HCT116 (cell line): Measurements from ENCODE around the gene DLG2. TPM values are rescaled to one million over a fixed set of nuclear protein-coding genes. Genes with fewer than 3 reads are reported as not detected.

Experiments used
- ATAC-seq: fragments of 200-7000 bp; cut with Tn5 transposase; 2 replicates; pipeline ENCODE4 v1.9.1; 2020; ENCODE audit warnings: mild to moderate bottlenecking, moderate library complexity
- BruUV-seq: library from RNA; stranded (reverse); fragments of 400-500 nt; replicated peaks from 2 replicates; lab custom pipeline; 2021; lab: Mats Ljungman, UMichigan
- CTCF ChIA-PET: fragments of 300-600 bp; sonication (Branson Sonifier 250); formaldehyde crosslinking; loops from one replicate; lab custom pipeline; 2021; ENCODE audit warnings: antibody characterized with exemption; lab: Charles Lee
- POLR2A ChIA-PET: fragments of 300-600, 350-600 bp; sonication (Branson Sonifier 250); formaldehyde crosslinking; loops from one replicate; lab custom pipeline; 2021; ENCODE audit warnings: antibody characterized with exemption; lab: Charles Lee
- RAD21 ChIA-PET, 2 experiments: fragments of 300-600 bp; sonication (Branson Sonifier 250); formaldehyde crosslinking; loops; one replicate each; lab custom pipeline; 2023; ENCODE audit warnings: low total read pairs in 2 of 2; ENCODE audit not compliant: uncharacterized antibody in 2 of 2, unreplicated experiment in 2 of 2, low non-redundant PET in 1 of 2; lab: Charles Lee
- DNase-seq: peaks from one replicate; pipeline ENCODE4 v3.0.0-alpha.2; 2010; ENCODE audit warnings: low read depth, low spot score
- H2AFZ ChIP-seq: fragments of 200-600 bp; shearing (Covaris generic), sonication (generic); 2 replicates; pipeline ENCODE4 v1.6.1; 2017; ENCODE audit warnings: low read depth, mixed run types, mixed read lengths, antibody characterized with exemption, low read length; ENCODE audit not compliant: poor library complexity, severe bottlenecking
- H3K27ac ChIP-seq: 2 replicates; pipeline ENCODE4 v1.5.1; 2012; ENCODE audit warnings: low read depth, low read length
- H3K27me3 ChIP-seq: fragments of 200-600 bp; sonication (generic); 2 replicates; pipeline ENCODE4 v1.6.1; 2016; ENCODE audit warnings: mixed run types, low read length, mixed read lengths; ENCODE audit not compliant: insufficient read depth
- H3K36me3 ChIP-seq, 2 experiments: fragments of 200-500 bp in 1 of 2; fragments of 200-600 bp in 1 of 2; sonication (Bioruptor generic) in 1 of 2; sonication (generic) in 1 of 2; 2 replicates each; pipeline versions ENCODE4 v1.5.1 to v1.6.1; 2014 to 2016; ENCODE audit warnings: low read length in 2 of 2, inconsistent platforms in 1 of 2, mixed read lengths in 1 of 2, mixed run types in 1 of 2; ENCODE audit not compliant: insufficient read depth in 2 of 2, control insufficient read depth in 1 of 2
- H3K4me1 ChIP-seq, 2 experiments: fragments of 200-600 bp in 1 of 2; sonication (generic) in 1 of 2; 2 replicates each; pipeline versions ENCODE4 v1.5.1 to v1.6.1; 2012 to 2017; ENCODE audit warnings: low read length in 2 of 2, inconsistent platforms in 1 of 2, mild to moderate bottlenecking in 1 of 2, mixed read lengths in 1 of 2, mixed run types in 1 of 2, moderate library complexity in 1 of 2; ENCODE audit not compliant: insufficient read depth in 2 of 2, control insufficient read depth in 1 of 2
- H3K4me2 ChIP-seq: fragments of 200-600 bp; sonication (generic); 2 replicates; pipeline ENCODE4 v1.6.1; 2017; ENCODE audit warnings: mixed run types, low read length, mixed read lengths
- H3K4me3 ChIP-seq, 2 experiments: fragments of 200-600 bp in 1 of 2; sonication (generic) in 1 of 2; replicated peaks in 1 of 2; 2 replicates each; pipeline ENCODE4 v1.5.1; 2011 to 2016; ENCODE audit warnings: low read length in 2 of 2, control low read depth in 1 of 2, low read depth in 1 of 2, mild to moderate bottlenecking in 1 of 2, mixed read lengths in 1 of 2, mixed run types in 1 of 2
- H3K79me2 ChIP-seq: fragments of 200-600 bp; sonication (generic); 2 replicates; pipeline ENCODE4 v1.6.1; 2017; ENCODE audit warnings: mild to moderate bottlenecking, mixed run types, low read length, moderate library complexity, mixed read lengths; ENCODE audit not compliant: insufficient read depth
- H3K9ac ChIP-seq: fragments of 200-600 bp; sonication (generic); 2 replicates; pipeline ENCODE4 v1.6.1; 2016; ENCODE audit warnings: low read length, mixed read lengths
- H3K9me2 ChIP-seq: fragments of 200-600 bp; sonication (generic), shearing (Covaris generic); 2 replicates; pipeline ENCODE4 v1.6.1; 2017; ENCODE audit warnings: mixed run types, mild to moderate bottlenecking, moderate library complexity; ENCODE audit not compliant: insufficient read depth
- H3K9me3 ChIP-seq, 2 experiments: fragments of 200-500 bp in 1 of 2; fragments of 200-600 bp in 1 of 2; sonication (Bioruptor generic) in 1 of 2; sonication (generic) in 1 of 2; 2 replicates each; pipeline ENCODE4 v1.6.1; 2014 to 2017; ENCODE audit warnings: low read length in 2 of 2, mixed read lengths in 2 of 2, inconsistent platforms in 1 of 2, low read depth in 1 of 2, mild to moderate bottlenecking in 1 of 2, mixed run types in 1 of 2, moderate library complexity in 1 of 2; ENCODE audit not compliant: control insufficient read depth in 1 of 2, insufficient read depth in 1 of 2
- H4K20me1 ChIP-seq: fragments of 200-600 bp; sonication (generic), shearing (Covaris generic); 2 replicates; pipeline ENCODE4 v1.6.1; 2017; ENCODE audit warnings: mixed run types, mild to moderate bottlenecking, moderate library complexity; ENCODE audit not compliant: insufficient read depth
- CBX3 ChIP-seq: IDR thresholded peaks from 2 replicates; pipeline ENCODE4 v1.6.1; 2012; ENCODE audit warnings: low read depth
- EGR1 ChIP-seq: IDR thresholded peaks from 2 replicates; pipeline ENCODE4 v1.6.1; 2012; ENCODE audit warnings: low read depth
- ELF1 ChIP-seq: IDR thresholded peaks from 2 replicates; pipeline ENCODE4 v1.6.1; 2012; ENCODE audit warnings: low read depth, borderline replicate concordance
- EZH2phosphoT487 ChIP-seq: fragments of 200-600 bp; IDR thresholded peaks from 2 replicates; pipeline ENCODE4 v1.6.1; 2018; ENCODE audit warnings: antibody characterized with exemption, borderline replicate concordance
- FOSL1 ChIP-seq: IDR thresholded peaks from 2 replicates; pipeline ENCODE4 v1.6.1; 2012; ENCODE audit warnings: low read depth
- MAX ChIP-seq: IDR thresholded peaks from 2 replicates; pipeline ENCODE4 v1.6.1; 2012
- POLR2A ChIP-seq: IDR thresholded peaks from 2 replicates; pipeline ENCODE4 v1.7.0; 2011; ENCODE audit warnings: borderline replicate concordance; ENCODE audit not compliant: insufficient read depth, insufficient read length; ENCODE audit errors: extremely low read depth
- POLR2AphosphoS5 ChIP-seq: IDR thresholded peaks from 2 replicates; pipeline ENCODE4 v1.6.1; 2011; ENCODE audit warnings: mild to moderate bottlenecking, low read depth, low read length, moderate library complexity
- REST ChIP-seq: IDR thresholded peaks from 2 replicates; pipeline ENCODE4 v1.6.1; 2012; ENCODE audit warnings: low read depth
- SIN3A ChIP-seq: IDR thresholded peaks from 2 replicates; pipeline ENCODE4 v1.6.1; 2012; ENCODE audit warnings: low read depth
- SP1 ChIP-seq: IDR thresholded peaks from 2 replicates; pipeline ENCODE4 v1.6.1; 2012; ENCODE audit warnings: low read depth
- TCF7L2 ChIP-seq: IDR thresholded peaks from 2 replicates; pipeline ENCODE4 v1.7.0; 2011; ENCODE audit warnings: borderline replicate concordance, inconsistent platforms; ENCODE audit not compliant: insufficient read depth, insufficient read length; ENCODE audit errors: extremely low read depth
- YY1 ChIP-seq: IDR thresholded peaks from 2 replicates; pipeline ENCODE4 v1.6.1; 2011; ENCODE audit warnings: low read length, low read depth, moderate library complexity, mild to moderate bottlenecking; ENCODE audit not compliant: insufficient replicate concordance; ENCODE audit errors: extremely low read depth
- ZNF274 ChIP-seq: fragments of 200-500 bp; sonication (Bioruptor generic); IDR thresholded peaks from 2 replicates; pipeline ENCODE4 v1.6.1; 2014; ENCODE audit warnings: mild to moderate bottlenecking, low read depth, low read length, inconsistent platforms
- intact Hi-C: fragments of 100-400 bp; cut with micrococcal nuclease; formaldehyde crosslinking; loops from 2 replicates; pipeline ENCODE4 v1.10.0; 2022
- total RNA-seq: library from RNA; stranded (reverse); gene quantifications from one replicate; pipeline ENCODE4 v1.2.1, GENCODE V29; 2021; ENCODE audit not compliant: unreplicated experiment
- TF ChIP-seq, protein P1 (sequence below): IDR thresholded peaks from 2 replicates; pipeline ENCODE4 v1.6.1; 2011; ENCODE audit warnings: mild to moderate bottlenecking, low read length, moderate library complexity; ENCODE audit not compliant: insufficient replicate concordance; ENCODE audit errors: extremely low read depth
- TF ChIP-seq, protein P2 (sequence below): IDR thresholded peaks from 2 replicates; pipeline ENCODE4 v1.6.1; 2012
- TF ChIP-seq, protein P3 (sequence below), 3 experiments: fragments of 200-600 bp in 1 of 3; sonication (generic) in 1 of 3; IDR thresholded peaks in 2 of 3; conservative IDR thresholded peaks in 1 of 3; 2 replicates each; pipeline ENCODE4 v1.5.1; 2012 to 2017; ENCODE audit warnings: low read depth in 2 of 3, low read length in 2 of 3, antibody characterized with exemption in 1 of 3, borderline replicate concordance in 1 of 3, control low read depth in 1 of 3, mild to moderate bottlenecking in 1 of 3, mixed read lengths in 1 of 3, mixed run types in 1 of 3, moderate library complexity in 1 of 3; ENCODE audit not compliant: insufficient read depth in 1 of 3

DLG2 gene
- total RNA-seq, 1 experiment from 2014 or later, result 2.4 TPM

DNA sequence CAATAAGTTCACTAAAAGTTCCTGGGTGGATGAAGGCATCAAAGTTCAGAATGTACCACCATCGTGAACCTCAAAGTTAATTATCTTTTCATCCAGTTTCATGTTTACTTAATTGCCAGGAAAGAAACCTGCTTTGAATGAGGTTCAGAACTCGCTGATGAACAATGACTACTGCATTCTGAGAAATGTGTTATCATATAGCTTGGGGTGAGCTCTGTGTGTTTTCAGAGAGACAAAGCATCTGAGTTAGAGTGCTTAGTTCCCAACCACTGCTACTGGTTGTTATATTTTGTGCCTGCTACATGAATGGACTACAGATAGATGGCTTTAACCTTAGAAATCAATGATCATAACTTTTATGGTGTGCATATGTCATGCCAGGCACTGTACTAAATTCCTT is 1131.0 kb downstream of the DLG2 start (continued):
- TF ChIP-seq YY1, result no peak
- TF ChIP-seq, all 23 proteins: peak for 0

- no peaks in the 10 kb centered on the region for H3K9me2 ChIP-seq
- no peaks in the 10 kb centered on the region for H3K4me1 ChIP-seq
- no peak for DNase-seq
- H3K9ac ChIP-seq, result no peak overlapping the region
- H3K27ac ChIP-seq, result no peak overlapping the region
- no peaks in the 10 kb centered on the region for H3K27me3 ChIP-seq
- CTCF ChIA-PET, result no interaction called here
- no peaks in the 10 kb centered on the region for H3K36me3 ChIP-seq
- no peaks in the 10 kb centered on the region for H4K20me1 ChIP-seq
- ATAC-seq, result no peak
- TF ChIP-seq EGR1, result no peak
- no peak for TF ChIP-seq CBX3
- no peak for TF ChIP-seq EZH2phosphoT487
- no peak for TF ChIP-seq POLR2A
- no peak for TF ChIP-seq SIN3A
- TF ChIP-seq FOSL1, result no peak
- no peak for TF ChIP-seq POLR2AphosphoS5
- TF ChIP-seq, protein P1, sequence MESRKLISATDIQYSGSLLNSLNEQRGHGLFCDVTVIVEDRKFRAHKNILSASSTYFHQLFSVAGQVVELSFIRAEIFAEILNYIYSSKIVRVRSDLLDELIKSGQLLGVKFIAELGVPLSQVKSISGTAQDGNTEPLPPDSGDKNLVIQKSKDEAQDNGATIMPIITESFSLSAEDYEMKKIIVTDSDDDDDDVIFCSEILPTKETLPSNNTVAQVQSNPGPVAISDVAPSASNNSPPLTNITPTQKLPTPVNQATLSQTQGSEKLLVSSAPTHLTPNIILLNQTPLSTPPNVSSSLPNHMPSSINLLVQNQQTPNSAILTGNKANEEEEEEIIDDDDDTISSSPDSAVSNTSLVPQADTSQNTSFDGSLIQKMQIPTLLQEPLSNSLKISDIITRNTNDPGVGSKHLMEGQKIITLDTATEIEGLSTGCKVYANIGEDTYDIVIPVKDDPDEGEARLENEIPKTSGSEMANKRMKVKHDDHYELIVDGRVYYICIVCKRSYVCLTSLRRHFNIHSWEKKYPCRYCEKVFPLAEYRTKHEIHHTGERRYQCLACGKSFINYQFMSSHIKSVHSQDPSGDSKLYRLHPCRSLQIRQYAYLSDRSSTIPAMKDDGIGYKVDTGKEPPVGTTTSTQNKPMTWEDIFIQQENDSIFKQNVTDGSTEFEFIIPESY, result no peak
- TF ChIP-seq, protein P2, sequence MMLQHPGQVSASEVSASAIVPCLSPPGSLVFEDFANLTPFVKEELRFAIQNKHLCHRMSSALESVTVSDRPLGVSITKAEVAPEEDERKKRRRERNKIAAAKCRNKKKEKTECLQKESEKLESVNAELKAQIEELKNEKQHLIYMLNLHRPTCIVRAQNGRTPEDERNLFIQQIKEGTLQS, result no peak
- TF ChIP-seq TCF7L2, result no peak
- no peak for TF ChIP-seq MAX
- no peak for TF ChIP-seq ZNF274
- TF ChIP-seq REST, result no peak
- TF ChIP-seq ELF1, result no peak
- TF ChIP-seq SP1, result no peak
- TF ChIP-seq, protein P3, sequence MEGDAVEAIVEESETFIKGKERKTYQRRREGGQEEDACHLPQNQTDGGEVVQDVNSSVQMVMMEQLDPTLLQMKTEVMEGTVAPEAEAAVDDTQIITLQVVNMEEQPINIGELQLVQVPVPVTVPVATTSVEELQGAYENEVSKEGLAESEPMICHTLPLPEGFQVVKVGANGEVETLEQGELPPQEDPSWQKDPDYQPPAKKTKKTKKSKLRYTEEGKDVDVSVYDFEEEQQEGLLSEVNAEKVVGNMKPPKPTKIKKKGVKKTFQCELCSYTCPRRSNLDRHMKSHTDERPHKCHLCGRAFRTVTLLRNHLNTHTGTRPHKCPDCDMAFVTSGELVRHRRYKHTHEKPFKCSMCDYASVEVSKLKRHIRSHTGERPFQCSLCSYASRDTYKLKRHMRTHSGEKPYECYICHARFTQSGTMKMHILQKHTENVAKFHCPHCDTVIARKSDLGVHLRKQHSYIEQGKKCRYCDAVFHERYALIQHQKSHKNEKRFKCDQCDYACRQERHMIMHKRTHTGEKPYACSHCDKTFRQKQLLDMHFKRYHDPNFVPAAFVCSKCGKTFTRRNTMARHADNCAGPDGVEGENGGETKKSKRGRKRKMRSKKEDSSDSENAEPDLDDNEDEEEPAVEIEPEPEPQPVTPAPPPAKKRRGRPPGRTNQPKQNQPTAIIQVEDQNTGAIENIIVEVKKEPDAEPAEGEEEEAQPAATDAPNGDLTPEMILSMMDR (IDR thresholded peaks at IDR 0.05 in 2 of 3, conservative IDR thresholded peaks at IDR 0.05 in 1 of 3; ENCODE audit: borderline replicate concordance in 1 of 3, insufficient read depth in 1 of 3, low read depth in 2 of 3, low read length in 2 of 3), result no peak
- H3K79me2 ChIP-seq, result no peaks in the 10 kb centered on the region
- H3K4me2 ChIP-seq, result no peak overlapping the region
- no peak overlapping the region for H2AFZ ChIP-seq
- H3K4me3 ChIP-seq, result no peak overlapping the region
- RAD21 ChIA-PET, result no interaction called here
- no peaks in the 10 kb centered on the region for H3K9me3 ChIP-seq
- POLR2A ChIA-PET, result no interaction called here
- intact Hi-C loops, result no loop called here
- BruUV-seq, result no TSS peak
These were observed 1147.0 kb downstream of the DLG2 start for GRCh38 chr11:84480131-84480530.
